ENCODE data around the gene GAMT. TPM values are rescaled to one million over a fixed set of nuclear protein-coding genes. Genes with fewer than 3 reads are reported as not detected.

GAMT gene
- total and polyA plus RNA-seq, 8 donors = 5.9 to 26.1 (median 23.3) TPM

GRCh38 chr19:1447504-1447903 lies 46.2 kb upstream of the GAMT start:
- ATAC-seq = no peak

GRCh38 chr19:1446713-1447481 lies 45.6 kb upstream of the GAMT start:
- Histone ChIP-seq H3K36me3 (peaks cover 0 to 14% of the 10 kb centered on the region in 2 donors), H3K4me1 (peaks cover 7 to 28% of the 10 kb centered on the region in 2 donors), H3K27ac (no peak overlapping the region), H3K9me3 (no peaks in the 10 kb centered on the region), H3K4me3 (no peak overlapping the region), H3K27me3 (peaks cover 59 to 74% of the 10 kb centered on the region in 2 donors)
- ATAC-seq (no peak), DNase-seq (peak in 1 of 4 donors; percentile 81)
- intact Hi-C loops (cut with DNase I) = no loop called here
- TF ChIP-seq CTCF (IDR thresholded peaks at IDR 0.05) = no peak

More at GRCh38 chr19:1447504-1447903, 46.2 kb upstream of the GAMT start:
- no peak for DNase-seq
- H3K9me3 ChIP-seq = no peaks in the 10 kb centered on the region
- H3K27ac ChIP-seq = no peak overlapping the region
- TF ChIP-seq CTCF (IDR thresholded peaks at IDR 0.05) = no peak
- peaks cover 0 to 8% of the 10 kb centered on the region in 2 donors for H3K36me3 ChIP-seq
- peaks cover 7 to 28% of the 10 kb centered on the region in 2 donors for H3K4me1 ChIP-seq
- no peak overlapping the region for H3K4me3 ChIP-seq
- peaks cover 65 to 80% of the 10 kb centered on the region in 2 donors for H3K27me3 ChIP-seq
- intact Hi-C loops (cut with DNase I) = no loop called here

GRCh38 chr19:1445932-1446712 lies 44.8 kb upstream of the GAMT start:
- Histone ChIP-seq H3K4me1 (peaks cover 7 to 28% of the 10 kb centered on the region in 2 donors), H3K27ac (no peak overlapping the region), H3K27me3 (peaks cover 51 to 66% of the 10 kb centered on the region in 2 donors), H3K9me3 (no peaks in the 10 kb centered on the region), H3K4me3 (peak overlapping the region in 1 of 2 donors; percentile 43), H3K36me3 (peaks cover 0 to 22% of the 10 kb centered on the region in 2 donors)
- ATAC-seq (no peak), DNase-seq (peak in 2 of 4 donors; percentile 48 to 79)
- no peak for TF ChIP-seq CTCF (IDR thresholded peaks at IDR 0.05)
- intact Hi-C loops (cut with DNase I) = no loop called here

- peak; percentile 53 to 97 (median 64) for DNase-seq
- H3K27me3 ChIP-seq = peaks cover 44 to 58% of the 10 kb centered on the region in 2 donors
Observed at GRCh38 chr19:1445185-1445931, 44.0 kb upstream of the GAMT start.

More at GRCh38 chr19:1445185-1445931, 44.0 kb upstream of the GAMT start:
- no peak overlapping the region for H3K27ac ChIP-seq
- H3K4me3 ChIP-seq = peak overlapping the region; percentile 13 to 43
- ATAC-seq = peak; percentile 96
- peaks cover 0 to 29% of the 10 kb centered on the region in 2 donors for H3K36me3 ChIP-seq
- intact Hi-C loops (cut with DNase I) = no loop called here
- no peaks in the 10 kb centered on the region for H3K9me3 ChIP-seq
- TF ChIP-seq CTCF (IDR thresholded peaks at IDR 0.05) = peak; percentile 96 to 98
- peaks cover 8 to 34% of the 10 kb centered on the region in 2 donors for H3K4me1 ChIP-seq
